Measurements from ENCODE around the gene ANKRD18A. TPM values are rescaled to one million over a fixed set of nuclear protein-coding genes. Genes with fewer than 3 reads are reported as not detected.
"Not testable (repeated sequence)": the region's sequence is repeated elsewhere in the genome, so short reads cannot be mapped to it uniquely, and the experiment has no call there.

Gene ANKRD18A
- total RNA-seq, 2 donors from 2014 or later, result not detected

GRCh38 chr9:38546497-38547163, 73.8 kb downstream of the ANKRD18A start:
- DNase-seq (ENCODE audit: low spot score), result not testable (repeated sequence)

GRCh38 chr9:38540535-38540934, 79.9 kb downstream of the ANKRD18A start:
- not testable (repeated sequence) for H3K36me3 ChIP-seq; ATAC-seq (ENCODE audit: insufficient number of reproducible peaks, low FRiP score, low read depth); DNase-seq (ENCODE audit: low spot score); H3K27me3 ChIP-seq (replicated peaks; ENCODE audit: insufficient read depth); H3K4me3 ChIP-seq; H3K9me3 ChIP-seq; H3K4me1 ChIP-seq (ENCODE audit: control insufficient read depth in 1 of 2, low read depth in 2 of 2); H3K27ac ChIP-seq

More at GRCh38 chr9:38546497-38547163, 73.8 kb downstream of the ANKRD18A start:
- not testable (repeated sequence) for H3K36me3 ChIP-seq; ATAC-seq (ENCODE audit: insufficient number of reproducible peaks, low FRiP score, low read depth); H3K27me3 ChIP-seq (replicated peaks; ENCODE audit: insufficient read depth); H3K4me3 ChIP-seq; H3K9me3 ChIP-seq; H3K27ac ChIP-seq; H3K4me1 ChIP-seq (ENCODE audit: control insufficient read depth in 1 of 2, low read depth in 2 of 2)

GRCh38 chr9:38529317-38529716, 91.1 kb downstream of the ANKRD18A start:
- ATAC-seq (ENCODE audit: insufficient number of reproducible peaks, low FRiP score, low read depth) (no peak), DNase-seq (ENCODE audit: low spot score) (no peak)
- H3K36me3 ChIP-seq, result no peaks in the 10 kb centered on the region
- H3K27me3 ChIP-seq (replicated peaks; ENCODE audit: insufficient read depth), result no peaks in the 10 kb centered on the region
- no peak overlapping the region for H3K4me3 ChIP-seq
- no peak for TF ChIP-seq CTCF (IDR thresholded peaks at IDR 0.05)
- no peaks in the 10 kb centered on the region for H3K4me1 ChIP-seq (ENCODE audit: control insufficient read depth in 1 of 2, low read depth in 2 of 2)
- H3K9me3 ChIP-seq, result no peaks in the 10 kb centered on the region
- H3K27ac ChIP-seq, result no peak overlapping the region

GRCh38 chr9:38527503-38527902, 92.9 kb downstream of the ANKRD18A start:
- Histone ChIP-seq H3K4me1 (ENCODE audit: control insufficient read depth in 1 of 2, low read depth in 2 of 2) (no peaks in the 10 kb centered on the region), H3K27ac (no peak overlapping the region), H3K27me3 (replicated peaks; ENCODE audit: insufficient read depth) (no peaks in the 10 kb centered on the region), H3K36me3 (no peaks in the 10 kb centered on the region), H3K4me3 (no peak overlapping the region), H3K9me3 (no peaks in the 10 kb centered on the region)
- TF ChIP-seq CTCF (IDR thresholded peaks at IDR 0.05), result no peak
- ATAC-seq (ENCODE audit: insufficient number of reproducible peaks, low FRiP score, low read depth) (no peak), DNase-seq (ENCODE audit: low spot score) (no peak)

GRCh38 chr9:38526591-38526990, 93.8 kb downstream of the ANKRD18A start:
- Histone ChIP-seq H3K27me3 (replicated peaks; ENCODE audit: insufficient read depth) (no peaks in the 10 kb centered on the region), H3K27ac (no peak overlapping the region)
- TF ChIP-seq CTCF (IDR thresholded peaks at IDR 0.05), result no peak

GRCh38 chr9:38523121-38523520, 97.3 kb downstream of the ANKRD18A start:
- Histone ChIP-seq H3K27ac (no peak overlapping the region), H3K4me1 (ENCODE audit: control insufficient read depth in 1 of 2, low read depth in 2 of 2) (no peaks in the 10 kb centered on the region), H3K27me3 (replicated peaks; ENCODE audit: insufficient read depth) (no peaks in the 10 kb centered on the region), H3K36me3 (no peaks in the 10 kb centered on the region), H3K4me3 (no peak overlapping the region), H3K9me3 (no peaks in the 10 kb centered on the region)
- ATAC-seq (ENCODE audit: insufficient number of reproducible peaks, low FRiP score, low read depth) (no peak), DNase-seq (ENCODE audit: low spot score) (no peak)
- TF ChIP-seq CTCF (IDR thresholded peaks at IDR 0.05), result no peak

More at GRCh38 chr9:38526591-38526990, 93.8 kb downstream of the ANKRD18A start:
- Histone ChIP-seq H3K36me3 (no peaks in the 10 kb centered on the region), H3K9me3 (no peaks in the 10 kb centered on the region), H3K4me3 (no peak overlapping the region), H3K4me1 (ENCODE audit: control insufficient read depth in 1 of 2, low read depth in 2 of 2) (no peaks in the 10 kb centered on the region)
- ATAC-seq (ENCODE audit: insufficient number of reproducible peaks, low FRiP score, low read depth), result no peak
- no peak for DNase-seq (ENCODE audit: low spot score)

All from thoracic aorta (tissue), 2 donors.